IMR-90 (cell line): ENCODE data around the gene SFXN2. TPM values are rescaled to one million over a fixed set of nuclear protein-coding genes. Genes with fewer than 3 reads are reported as not detected.

Experiments used
- ATAC-seq: fragments of 200-7000 bp; cut with Tn5 transposase; 2 replicates; pipeline ENCODE4 v1.9.1; 2020; ENCODE audit warnings: low read depth, mild to moderate bottlenecking, moderate library complexity
- BruUV-seq: library from RNA; stranded (reverse); fragments of 400-500 nt; replicated peaks from 2 replicates; lab custom pipeline; 2021; lab: Mats Ljungman, UMichigan
- CTCF ChIA-PET: fragments of 300-600 bp; formaldehyde crosslinking; extraction: SDS; loops from one replicate; lab custom pipeline; 2021; ENCODE audit warnings: antibody characterized with exemption; lab: Yijun Ruan, JAX
- POLR2A ChIA-PET: fragments of 300-600 bp; sonication (Branson Sonifier 250); formaldehyde crosslinking; loops from one replicate; lab custom pipeline; 2022; ENCODE audit warnings: antibody characterized with exemption; ENCODE audit not compliant: unreplicated experiment; lab: Charles Lee
- DNase-seq: peaks from one replicate; pipeline ENCODE4 v3.0.0; 2013
- H2AFZ ChIP-seq: replicated peaks from 2 replicates; pipeline ENCODE3; 2013; ENCODE audit warnings: low read length, mild to moderate bottlenecking; ENCODE audit not compliant: poor library complexity
- H2AK5ac ChIP-seq: 2 replicates; pipeline ENCODE4 v1.6.1; 2013; ENCODE audit warnings: low read depth, low read length, inconsistent platforms
- H2AK9ac ChIP-seq: replicated peaks from 2 replicates; pipeline ENCODE3; 2013; ENCODE audit warnings: mild to moderate bottlenecking, low read depth, low read length, moderate library complexity; ENCODE audit not compliant: poor library complexity
- H2BK120ac ChIP-seq: 2 replicates; pipeline ENCODE4 v1.6.1; 2013; ENCODE audit warnings: low read depth, low read length, inconsistent platforms
- H2BK15ac ChIP-seq: 3 replicates; pipeline ENCODE4 v1.6.1; 2013; ENCODE audit warnings: low read depth, low read length, inconsistent platforms
- H2BK20ac ChIP-seq: 2 replicates; pipeline ENCODE4 v1.6.1; 2013; ENCODE audit warnings: low read depth, mild to moderate bottlenecking, inconsistent platforms, low read length, moderate library complexity
- H2BK5ac ChIP-seq: 2 replicates; pipeline ENCODE4 v1.6.1; 2013; ENCODE audit warnings: mild to moderate bottlenecking, low read depth, low read length, inconsistent platforms; ENCODE audit not compliant: poor library complexity, severe bottlenecking
- H3K14ac ChIP-seq: replicated peaks from 2 replicates; pipeline ENCODE4 v1.6.1; 2013; ENCODE audit warnings: low read depth, low read length, inconsistent platforms
- H3K18ac ChIP-seq: 2 replicates; pipeline ENCODE4 v1.6.1; 2013; ENCODE audit warnings: low read depth, low read length, control low read depth
- H3K23ac ChIP-seq: 2 replicates; pipeline ENCODE4 v1.6.1; 2013; ENCODE audit warnings: low read depth, low read length, inconsistent platforms
- H3K27ac ChIP-seq: 2 replicates; pipeline ENCODE4 v1.5.1; 2013; ENCODE audit warnings: mild to moderate bottlenecking, control low read depth, low read length; ENCODE audit not compliant: insufficient read depth
- H3K27me3 ChIP-seq: 2 replicates; pipeline ENCODE4 v1.6.1; 2013; ENCODE audit warnings: low read length; ENCODE audit not compliant: control insufficient read depth, insufficient read depth
- H3K36me3 ChIP-seq: 2 replicates; pipeline ENCODE4 v1.6.1; 2013; ENCODE audit warnings: low read length, mixed read lengths; ENCODE audit not compliant: control insufficient read depth, insufficient read depth
- H3K4ac ChIP-seq: 2 replicates; pipeline ENCODE4 v1.6.1; 2013; ENCODE audit warnings: low read depth, low read length, inconsistent platforms
- H3K4me1 ChIP-seq: 2 replicates; pipeline ENCODE4 v1.6.1; 2013; ENCODE audit warnings: low read length, mixed read lengths; ENCODE audit not compliant: control insufficient read depth, insufficient read depth
- H3K4me2 ChIP-seq: 2 replicates; pipeline ENCODE4 v1.6.1; 2013; ENCODE audit warnings: low read depth, mild to moderate bottlenecking, control low read depth, low read length, moderate library complexity
- H3K4me3 ChIP-seq: 2 replicates; pipeline ENCODE4 v1.5.1; 2013; ENCODE audit warnings: low read depth, mild to moderate bottlenecking, control low read depth, low read length, moderate library complexity; ENCODE audit not compliant: insufficient read depth
- H3K56ac ChIP-seq: 2 replicates; pipeline ENCODE4 v1.6.1; 2013; ENCODE audit warnings: low read length, inconsistent platforms; ENCODE audit not compliant: insufficient read depth; ENCODE audit errors: extremely low read depth
- H3K79me1 ChIP-seq, 2 experiments: 2 replicates each; pipeline ENCODE4 v1.6.1; 2013; ENCODE audit warnings: low read length in 2 of 2, inconsistent platforms in 1 of 2, low read depth in 1 of 2
- H3K9ac ChIP-seq: 2 replicates; pipeline ENCODE4 v1.6.1; 2013; ENCODE audit warnings: low read depth, low read length, control low read depth
- H3K9me1 ChIP-seq: 2 replicates; pipeline ENCODE4 v1.6.1; 2013; ENCODE audit warnings: low read length, inconsistent platforms; ENCODE audit not compliant: insufficient read depth
- H3K9me3 ChIP-seq: 2 replicates; pipeline ENCODE4 v1.6.1; 2013; ENCODE audit warnings: low read length; ENCODE audit not compliant: control insufficient read depth, insufficient read depth
- H4K20me1 ChIP-seq: 2 replicates; pipeline ENCODE4 v1.6.1; 2013; ENCODE audit warnings: low read length, inconsistent platforms; ENCODE audit not compliant: insufficient read depth
- H4K5ac ChIP-seq: 2 replicates; pipeline ENCODE4 v1.6.1; 2013; ENCODE audit warnings: mild to moderate bottlenecking, low read depth, low read length, control low read depth
- H4K8ac ChIP-seq, 2 experiments: 2 replicates each; pipeline ENCODE4 v1.6.1; 2013; ENCODE audit warnings: low read depth in 2 of 2, low read length in 2 of 2, control low read depth in 1 of 2, inconsistent platforms in 1 of 2
- H4K91ac ChIP-seq: 2 replicates; pipeline ENCODE4 v1.6.1; 2013; ENCODE audit warnings: low read depth, low read length, inconsistent platforms; ENCODE audit not compliant: insufficient read depth
- CHD1 ChIP-seq: IDR thresholded peaks from 2 replicates; pipeline ENCODE4 v1.6.1; 2012; ENCODE audit warnings: low read depth, low read length, improper control_type of control experiment
- MAFK ChIP-seq: IDR thresholded peaks from 2 replicates; pipeline ENCODE4 v1.6.1; 2012; ENCODE audit warnings: low read depth, low read length, improper control_type of control experiment
- WGBS, 2 experiments: methylation state at CpG; one replicate each; pipeline versions ENCODE4 v1.1.5 to v1.1.7; 2013; ENCODE audit warnings: missing lambda C conversion rate in 2 of 2; ENCODE audit not compliant: insufficient read length in 1 of 2; ENCODE audit errors: extremely low coverage in 2 of 2; 5-methylcytosine and 5-hydroxymethylcytosine counted together
- dilution Hi-C: fragments of 300-500 bp; cut with HindIII; formaldehyde crosslinking; loops from one replicate; pipeline ENCODE4 v1.14.3; 2018; ENCODE audit warnings: low sequenced_read_pairs; ENCODE audit not compliant: unreplicated experiment
- in situ Hi-C: fragments of 300-500 bp; cut with MboI; formaldehyde crosslinking; loops from 3 replicates; pipeline ENCODE4 v1.14.3; 2019; ENCODE audit warnings: low sequenced_read_pairs, inconsistent platforms, mixed read lengths
- intact Hi-C: fragments of 100-400 bp; cut with micrococcal nuclease; formaldehyde crosslinking; loops from 2 replicates; pipeline ENCODE4 v1.10.0; 2022
- polyA plus RNA-seq, 3 experiments: library from polyadenylated mRNA; depleted of rRNA; stranded (reverse); fragments of >200 nt; gene quantifications; 2 replicates each; pipeline ENCODE4 v1.2.3, GENCODE V29; 2012; ENCODE audit warnings: low replicate concordance in 1 of 3
- total RNA-seq: library from RNA; depleted of rRNA; stranded (reverse); fragments of >200 nt; gene quantifications from 2 replicates; pipeline ENCODE4 v1.2.3, GENCODE V29; 2012

The SFXN2 gene
- total and polyA plus RNA-seq, 2 of the 4 experiments (the other 2 are of a cell fraction), result 6.9 to 11.7 TPM

GRCh38 chr10:102775201-102775934 is 60.9 kb downstream of the SFXN2 start:
- Histone ChIP-seq H2BK15ac (0 out of 3 replicates have a peak overlapping the region, but pooled peaks have one; percentile 30), H3K27ac (peak overlapping the region; percentile 1; the same call in 1 of the 2 replicates), H3K56ac (0 out of 2 replicates have a peak overlapping the region, but pooled peaks have one; percentile 24), H3K4me2 (peak overlapping the region; percentile 76), H2BK20ac (0 out of 2 replicates have a peak overlapping the region, but pooled peaks have one; percentile 34), H3K36me3 (no peaks in the 10 kb centered on the region), H4K8ac (peak overlapping the region; percentile 20 to 48; a peak in 2 of 4 replicates), H3K23ac (peak overlapping the region; percentile 29), H3K4me1 (peaks cover 22% of the 10 kb centered on the region), H3K9ac (no peak overlapping the region), H2BK5ac (peak overlapping the region; percentile 34), H2BK120ac (peak overlapping the region; percentile 60), H3K4me3 (no peak overlapping the region), H4K91ac (peak overlapping the region; percentile 48; the same call in 1 of the 2 replicates), H2AFZ (peak overlapping the region; percentile 76), H4K5ac (no peak overlapping the region), H3K18ac (peak overlapping the region; percentile 48), H3K9me1 (peaks cover 26% of the 10 kb centered on the region), H2AK9ac (peak overlapping the region; percentile 89), H3K27me3 (no peaks in the 10 kb centered on the region; the same call in none of the 2 replicates), H3K79me1 (peaks cover 41 to 63% of the 10 kb centered on the region in 2 experiments), H4K20me1 (peaks cover 79% of the 10 kb centered on the region), H3K9me3 (no peaks in the 10 kb centered on the region), H2AK5ac (peak overlapping the region; percentile 86), H3K4ac (peak overlapping the region; percentile 66), H3K14ac (peak overlapping the region; percentile 74)
- no TSS peak for BruUV-seq
- in situ Hi-C loops (no loop called here), intact Hi-C loops (no loop called here), dilution Hi-C loops (no loop called here)
- POLR2A ChIA-PET, result no interaction called here
- DNase-seq (peak; percentile 15), ATAC-seq (no peak)
- 83% methylated on average over 2 of the region's 16 CpGs; no CpG with 5 or more reads in 1 of the 2 experiments for WGBS, 2 experiments
- TF ChIP-seq MAFK, result no peak
- TF ChIP-seq CHD1, result 0 out of 2 replicates have a peak, but pooled peaks have one; percentile 39
- CTCF ChIA-PET, result interaction anchor here (1.6 kb wide), 1 partner anchor 22 kb away, joined by 6 read pairs; no protein-coding TSS in a partner anchor
